B cell (primary cell): ENCODE results near the gene TPRN. TPM values are rescaled to one million over a fixed set of nuclear protein-coding genes. Genes with fewer than 3 reads are reported as not detected.

ENCODE experiments used
- ATAC-seq: fragments of 200-7000 bp; cut with Tn5 transposase; one replicate; pipeline ENCODE4 v1.10.0; 2021; ENCODE audit warnings: low read depth, mild to moderate bottlenecking, moderate number of reproducible peaks, moderate library complexity
- CTCF ChIA-PET: fragments of 350-600 bp; sonication (Branson Sonifier 250); formaldehyde crosslinking; loops from one replicate; lab custom pipeline; 2021; ENCODE audit warnings: antibody characterized with exemption, inconsistent platforms; lab: Charles Lee
- POLR2A ChIA-PET: fragments of 350-600 bp; sonication (Branson Sonifier 250); formaldehyde crosslinking; loops from one replicate; lab custom pipeline; 2021; ENCODE audit warnings: antibody characterized with exemption; lab: Charles Lee
- DNase-seq: peaks from one replicate; pipeline ENCODE4 v3.0.0; 2013
- H2AFZ ChIP-seq: 2 replicates; pipeline ENCODE4 v1.6.1; 2012; ENCODE audit warnings: mild to moderate bottlenecking, low read depth, low read length; ENCODE audit not compliant: insufficient read depth, poor library complexity, severe bottlenecking
- H3K27ac ChIP-seq, 2 donors: 1 replicate in 1 of 2; 2 replicates in 1 of 2; pipeline ENCODE4 v1.5.1; 2012 to 2013; ENCODE audit warnings: low read length in 2 of 2, mild to moderate bottlenecking in 2 of 2, moderate library complexity in 1 of 2
- H3K27me3 ChIP-seq, 4 experiments: fragments of 200-600 bp in 1 of 4; sonication (generic) in 1 of 4; replicated peaks in 1 of 4; 1 replicate in 2 of 4; 2 replicates in 2 of 4; pipeline versions ENCODE4 v1.6.1 to v1.7.0; 2013 to 2016; ENCODE audit warnings: low read length in 3 of 4, mild to moderate bottlenecking in 2 of 4, mixed read lengths in 1 of 4, moderate library complexity in 1 of 4; ENCODE audit not compliant: insufficient read depth in 4 of 4, control insufficient read depth in 3 of 4; ENCODE audit errors: control extremely low read depth in 1 of 4
- H3K36me3 ChIP-seq, 2 experiments: replicated peaks in 1 of 2; 1 replicate in 1 of 2; 2 replicates in 1 of 2; pipeline versions ENCODE4 v1.6.1 to v1.7.1; 2013; ENCODE audit warnings: low read length in 1 of 2; ENCODE audit not compliant: insufficient read depth in 2 of 2, control insufficient read depth in 1 of 2; ENCODE audit errors: control extremely low read depth in 1 of 2, extremely low read depth in 1 of 2
- H3K4me1 ChIP-seq, 2 donors: fragments of 200-600 bp in 1 of 2; sonication (generic) in 1 of 2; 1 replicate in 1 of 2; 2 replicates in 1 of 2; pipeline versions ENCODE4 v1.5.1 to v1.6.1; 2013 to 2017; ENCODE audit warnings: low read length in 2 of 2; ENCODE audit not compliant: control insufficient read depth in 2 of 2, insufficient read depth in 2 of 2
- H3K4me2 ChIP-seq: replicated peaks from 2 replicates; pipeline ENCODE3; 2012; ENCODE audit warnings: mild to moderate bottlenecking, low read depth, low read length; ENCODE audit not compliant: poor library complexity, severe bottlenecking
- H3K4me3 ChIP-seq, 5 experiments: fragments of 200-600 bp in 1 of 5; sonication (generic) in 1 of 5; 1 replicate in 3 of 5; 2 replicates in 2 of 5; pipeline versions ENCODE4 v1.5.1 to v1.7.0; 2011 to 2016; ENCODE audit warnings: low read length in 4 of 5, mild to moderate bottlenecking in 4 of 5, low read depth in 2 of 5, control low read depth in 1 of 5, moderate library complexity in 1 of 5; ENCODE audit not compliant: insufficient read depth in 1 of 5; ENCODE audit errors: control extremely low read depth in 1 of 5, extremely low read depth in 1 of 5
- H3K79me2 ChIP-seq: fragments of 200-600 bp; sonication (generic); one replicate; pipeline ENCODE4 v1.6.0; 2016; ENCODE audit warnings: low read length; ENCODE audit not compliant: control insufficient read depth, insufficient read depth
- H3K9ac ChIP-seq: fragments of 200-600 bp; sonication (generic); 2 replicates; pipeline ENCODE4 v1.6.1; 2017; ENCODE audit warnings: mild to moderate bottlenecking, low read length, moderate library complexity
- H3K9me3 ChIP-seq, 3 donors: one replicate each; pipeline versions ENCODE4 v1.6.1 to v1.7.1; 2013; ENCODE audit warnings: low read length in 2 of 3; ENCODE audit not compliant: control insufficient read depth in 2 of 3, insufficient read depth in 1 of 3; ENCODE audit errors: control extremely low read depth in 1 of 3
- H4K20me1 ChIP-seq: 2 replicates; pipeline ENCODE4 v1.6.0; 2012; ENCODE audit warnings: mild to moderate bottlenecking, low read length; ENCODE audit not compliant: insufficient read depth, control insufficient read depth, poor library complexity, severe bottlenecking
- H3K27ac Mint-ChIP-seq: one replicate; pipeline ENCODE4 v1.8.0; 2021; ENCODE audit warnings: mixed read lengths
- H3K27me3 Mint-ChIP-seq: one replicate; pipeline ENCODE4 v1.8.0; 2021; ENCODE audit warnings: mixed read lengths
- H3K4me1 Mint-ChIP-seq: one replicate; pipeline ENCODE4 v1.8.0; 2021; ENCODE audit warnings: mixed read lengths
- H3K4me3 Mint-ChIP-seq: one replicate; pipeline ENCODE4 v1.8.0; 2021; ENCODE audit warnings: mixed read lengths
- H3K9me3 Mint-ChIP-seq: one replicate; pipeline ENCODE4 v1.8.0; 2022; ENCODE audit warnings: mixed read lengths; ENCODE audit not compliant: insufficient read depth
- EZH2 ChIP-seq: IDR thresholded peaks from 2 replicates; pipeline ENCODE4 v1.6.1; 2012; ENCODE audit warnings: borderline replicate concordance, low read depth, mild to moderate bottlenecking, moderate library complexity, low read length; ENCODE audit not compliant: insufficient read depth, poor library complexity, severe bottlenecking
- WGBS: methylation state at CpG from one replicate; pipeline ENCODE4 v1.1.5; 2013; ENCODE audit warnings: missing lambda C conversion rate; ENCODE audit not compliant: insufficient coverage; 5-methylcytosine and 5-hydroxymethylcytosine counted together
- intact Hi-C: fragments of 100-400 bp; cut with micrococcal nuclease; formaldehyde crosslinking; loops from one replicate; pipeline ENCODE4 v1.10.0; 2022
- polyA plus RNA-seq: library from polyadenylated mRNA; depleted of rRNA; stranded (reverse); fragments of >200 nt; gene quantifications from 2 replicates; pipeline ENCODE4 v1.2.3, GENCODE V29; 2012
- total RNA-seq, 2 donors: library from RNA; stranded (reverse); fragments of 120-200 nt in 1 of 2; gene quantifications; 1 replicate in 1 of 2; 2 replicates in 1 of 2; pipeline versions ENCODE4 v1.2.3 to v1.2.4, GENCODE V29; 2013 to 2022
- TF ChIP-seq, protein P1 (sequence below): fragments of 200-600 bp; IDR thresholded peaks from one replicate; pipeline ENCODE4 v1.8.0; 2022; ENCODE audit warnings: antibody characterized with exemption, mild to moderate bottlenecking

The TPRN gene
- total and polyA plus RNA-seq, 2 donors (not counting 1 experiment from before 2014, with no cell fraction given) = 5.7 to 16.3 TPM

DNA sequence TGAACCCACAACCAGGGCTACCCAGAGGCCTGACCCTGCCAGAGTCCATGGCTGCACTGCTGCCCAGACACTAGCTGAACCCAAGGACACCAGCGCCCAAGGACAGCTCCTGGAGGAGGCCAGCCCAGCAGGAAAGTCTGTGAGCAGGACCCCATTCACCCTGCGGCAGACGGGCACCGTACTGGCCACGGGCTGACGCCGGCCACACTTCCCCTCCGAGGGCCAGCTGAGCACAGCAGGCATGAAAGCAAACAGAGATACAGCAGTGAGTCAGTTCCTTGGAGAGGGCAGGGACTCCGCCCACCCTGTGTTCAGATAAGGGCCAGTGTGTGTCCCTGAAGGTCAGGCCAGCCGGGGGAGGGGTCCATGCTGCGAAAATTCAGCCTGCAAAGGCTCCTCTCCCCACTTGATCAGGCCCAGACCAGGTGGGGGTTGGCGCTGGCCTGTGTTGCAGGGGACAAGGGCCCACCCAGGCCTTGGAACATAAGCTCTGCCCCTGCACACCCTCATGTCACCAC is 18.3 kb upstream of the TPRN start:
- POLR2A ChIA-PET = interaction anchor here (0.7 kb wide), 1 partner anchor 241 kb away, joined by 6 read pairs; the partner anchor contains the start of gene NSMF
- H3K27me3 ChIP-seq = no peaks in the 10 kb centered on the region
- no peaks in the 10 kb centered on the region for H3K36me3 ChIP-seq
- 93% methylated on average over 12 of the region's 12 CpGs for WGBS
- H4K20me1 ChIP-seq = no peaks in the 10 kb centered on the region
- no peaks in the 10 kb centered on the region for H3K9me3 ChIP-seq
- ATAC-seq (no peak), DNase-seq (no peak)
- no peak overlapping the region for H3K4me2 ChIP-seq
- H3K27ac ChIP-seq = no peak overlapping the region
- Mint-ChIP-seq H3K27me3 (no peaks in the 10 kb centered on the region), H3K27ac (no peak overlapping the region), H3K4me1 (peaks cover 10% of the 10 kb centered on the region), H3K4me3 (no peak overlapping the region), H3K9me3 (no peaks in the 10 kb centered on the region)
- no peak overlapping the region for H3K9ac ChIP-seq
- TF ChIP-seq EZH2 = no peak
- TF ChIP-seq, protein P1, sequence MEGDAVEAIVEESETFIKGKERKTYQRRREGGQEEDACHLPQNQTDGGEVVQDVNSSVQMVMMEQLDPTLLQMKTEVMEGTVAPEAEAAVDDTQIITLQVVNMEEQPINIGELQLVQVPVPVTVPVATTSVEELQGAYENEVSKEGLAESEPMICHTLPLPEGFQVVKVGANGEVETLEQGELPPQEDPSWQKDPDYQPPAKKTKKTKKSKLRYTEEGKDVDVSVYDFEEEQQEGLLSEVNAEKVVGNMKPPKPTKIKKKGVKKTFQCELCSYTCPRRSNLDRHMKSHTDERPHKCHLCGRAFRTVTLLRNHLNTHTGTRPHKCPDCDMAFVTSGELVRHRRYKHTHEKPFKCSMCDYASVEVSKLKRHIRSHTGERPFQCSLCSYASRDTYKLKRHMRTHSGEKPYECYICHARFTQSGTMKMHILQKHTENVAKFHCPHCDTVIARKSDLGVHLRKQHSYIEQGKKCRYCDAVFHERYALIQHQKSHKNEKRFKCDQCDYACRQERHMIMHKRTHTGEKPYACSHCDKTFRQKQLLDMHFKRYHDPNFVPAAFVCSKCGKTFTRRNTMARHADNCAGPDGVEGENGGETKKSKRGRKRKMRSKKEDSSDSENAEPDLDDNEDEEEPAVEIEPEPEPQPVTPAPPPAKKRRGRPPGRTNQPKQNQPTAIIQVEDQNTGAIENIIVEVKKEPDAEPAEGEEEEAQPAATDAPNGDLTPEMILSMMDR = no peak
- intact Hi-C loops = no loop called here
- H2AFZ ChIP-seq = no peak overlapping the region
- CTCF ChIA-PET = interaction anchor here (0.7 to 0.9 kb wide), 3 partner anchors 10 to 225 kb away, joined by 3 to 7 read pairs (median 3); no protein-coding TSS in a partner anchor
- H3K79me2 ChIP-seq = no peaks in the 10 kb centered on the region
- no peak overlapping the region for H3K4me3 ChIP-seq
- H3K4me1 ChIP-seq = peaks cover 6 to 14% of the 10 kb centered on the region in 2 donors

DNA sequence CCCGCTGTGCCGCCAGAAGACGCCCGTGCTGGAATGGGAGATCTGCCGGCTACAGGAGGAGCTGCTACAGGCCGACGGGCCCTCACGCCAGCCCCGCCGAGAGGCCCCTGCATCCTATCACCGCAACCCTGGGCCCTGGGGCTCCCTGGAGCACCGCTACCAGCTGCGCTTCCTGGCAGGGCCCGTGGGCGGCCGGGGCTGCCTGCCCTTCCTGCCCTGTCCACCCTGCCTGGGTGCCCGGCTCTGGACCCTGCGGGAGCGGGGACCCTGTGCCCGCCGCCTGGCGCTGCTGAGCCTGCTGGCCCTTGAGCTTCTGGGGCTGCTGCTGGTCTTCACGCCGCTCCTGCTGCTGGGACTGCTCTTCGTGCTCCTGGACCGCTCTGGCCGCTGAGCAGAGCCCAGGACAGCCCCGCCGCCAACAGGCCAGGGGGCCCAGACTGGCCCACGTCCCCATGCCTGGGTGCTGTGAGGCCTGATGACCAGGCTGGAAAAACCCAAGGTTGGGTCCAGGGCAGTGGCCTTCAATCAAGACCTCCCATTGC is 17.7 kb upstream of the TPRN start:
- H3K27me3 Mint-ChIP-seq = no peaks in the 10 kb centered on the region

More for the DNA sequence above, 17.7 kb upstream of the TPRN start:
- H3K4me1 ChIP-seq = peaks cover 6 to 13% of the 10 kb centered on the region in 2 donors
- H3K36me3 ChIP-seq = no peaks in the 10 kb centered on the region
- H4K20me1 ChIP-seq = no peaks in the 10 kb centered on the region
- TF ChIP-seq, protein P1 = no peak
- TF ChIP-seq EZH2 = no peak
- no peak overlapping the region for H3K4me3 ChIP-seq
- intact Hi-C loops = no loop called here
- no peak overlapping the region for H3K4me3 Mint-ChIP-seq
- ChIA-PET POLR2A (no interaction called here), CTCF (interaction anchor here (0.7 kb wide), 1 partner anchor 14 kb away, joined by 7 read pairs; no protein-coding TSS in a partner anchor)
- WGBS = 96% methylated on average over 30 of the region's 30 CpGs
- no peak overlapping the region for H3K27ac Mint-ChIP-seq
- H3K9me3 ChIP-seq = no peaks in the 10 kb centered on the region
- no peaks in the 10 kb centered on the region for H3K27me3 ChIP-seq
- no peaks in the 10 kb centered on the region for H3K9me3 Mint-ChIP-seq
- H2AFZ ChIP-seq = no peak overlapping the region
- peaks cover 10% of the 10 kb centered on the region for H3K4me1 Mint-ChIP-seq
- DNase-seq = no peak
- ATAC-seq = no peak
- H3K27ac ChIP-seq = no peak overlapping the region
- no peak overlapping the region for H3K9ac ChIP-seq
- H3K4me2 ChIP-seq = no peak overlapping the region
- H3K79me2 ChIP-seq = peaks cover 3% of the 10 kb centered on the region
